GM18499 (cell line): ENCODE data around the gene APMAP.
"Not testable (repeated sequence)": the region's sequence is repeated elsewhere in the genome, so short reads cannot be mapped to it uniquely, and the experiment has no call there.

Source experiments
- ATAC-seq: cut with Tn5 transposase; IDR thresholded peaks from one replicate; pipeline ENCODE4 v1.9.1; 2021; ENCODE audit warnings: moderate number of reproducible peaks; ENCODE audit not compliant: insufficient read depth, unreplicated experiment

Gene APMAP

GRCh38 chr20:24937579-24937978 lies 55.0 kb downstream of the APMAP start:
- ATAC-seq, result no peak

DNA sequence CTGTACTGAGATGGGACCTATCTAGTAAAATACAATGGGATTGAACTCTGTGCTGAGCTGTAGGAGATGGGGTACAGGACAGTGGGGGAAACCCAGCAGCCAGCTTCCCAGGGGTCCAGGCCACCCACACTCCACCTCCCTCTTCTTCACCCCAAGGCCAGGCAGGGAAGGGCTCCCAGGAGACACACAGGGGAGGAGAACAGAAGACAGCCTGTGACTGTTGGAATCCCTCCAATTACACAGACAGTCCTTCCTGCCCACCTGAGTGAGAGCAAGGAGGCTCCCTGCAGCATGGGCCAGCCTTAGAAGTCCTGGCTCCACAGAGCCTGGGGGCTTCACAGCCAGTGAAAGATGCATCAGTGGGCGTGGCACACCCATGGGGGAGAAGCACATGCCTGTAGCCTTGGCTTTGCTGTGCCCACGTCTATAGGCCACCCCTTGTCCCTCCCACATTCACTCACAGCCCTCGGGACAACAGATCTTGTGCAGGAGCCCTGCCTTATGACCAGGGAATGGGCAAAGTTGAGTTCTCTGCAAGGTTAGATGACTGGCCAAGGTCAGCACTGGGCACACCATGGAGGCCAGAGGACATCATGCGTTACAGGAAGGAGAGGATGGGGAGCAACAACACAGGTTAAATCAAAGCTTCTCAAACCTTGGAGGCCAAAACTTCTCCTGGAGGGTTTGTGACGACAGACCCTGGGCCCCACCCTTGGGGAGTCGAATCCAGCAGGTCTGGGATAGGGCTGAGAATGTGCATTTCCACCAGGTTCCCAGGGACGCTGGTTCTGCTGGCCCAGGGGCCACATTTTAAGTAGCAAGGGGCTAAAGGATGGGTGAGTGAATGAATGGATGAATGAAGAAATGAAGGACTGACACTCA lies 55.8 kb downstream of the APMAP start:
- ATAC-seq, result no peak

GRCh38 chr20:24935766-24936525 lies 56.6 kb downstream of the APMAP start:
- no peak for ATAC-seq

DNA sequence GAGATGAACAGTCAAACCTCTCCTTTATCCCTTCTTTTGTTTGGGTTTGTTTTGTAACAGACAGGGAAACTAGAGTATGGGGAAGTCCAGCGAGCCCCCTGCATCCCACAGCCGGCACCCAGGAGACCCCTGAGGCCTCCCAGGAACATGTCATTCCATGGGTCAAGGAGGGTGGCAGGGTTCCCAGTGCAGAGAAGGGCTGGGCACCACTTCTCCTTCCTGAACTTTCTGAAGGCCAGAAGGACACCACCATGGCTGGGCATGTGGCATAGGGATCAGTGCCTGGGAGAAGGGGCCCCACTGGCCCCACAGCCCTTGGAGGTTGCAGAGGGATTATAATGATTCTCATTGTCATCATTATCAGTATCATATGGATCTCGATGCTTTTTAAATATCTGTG lies 57.4 kb downstream of the APMAP start:
- no peak for ATAC-seq

- no peak for ATAC-seq
Measured at GRCh38 chr20:24934716-24935115, 57.8 kb downstream of the APMAP start.

DNA sequence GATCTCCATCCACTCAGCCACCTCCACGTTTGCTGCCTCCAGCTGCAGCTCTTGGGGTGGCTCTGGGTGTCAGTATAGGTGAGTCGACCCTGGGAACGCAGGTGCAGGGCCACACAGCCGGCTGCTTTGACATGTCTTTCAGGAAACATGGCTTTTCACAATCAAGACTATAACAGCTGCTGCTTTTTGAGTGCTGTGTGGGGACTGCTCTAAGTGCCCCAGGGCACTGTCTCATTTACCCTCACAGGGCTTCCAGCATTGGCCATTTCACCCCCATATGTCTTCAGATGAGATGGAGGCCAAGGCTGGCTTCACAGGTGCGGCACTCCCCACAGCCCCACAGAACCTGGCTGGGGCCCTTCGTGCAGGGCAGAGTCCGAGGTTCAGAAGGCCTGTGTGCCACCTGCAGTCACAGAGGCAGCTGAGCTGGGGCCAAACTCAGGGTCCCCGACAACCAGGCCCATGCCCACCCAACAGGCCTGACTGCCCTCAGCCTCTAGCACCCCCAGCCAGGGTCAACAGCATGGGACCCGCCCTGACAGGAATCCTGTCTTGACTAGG lies 58.4 kb downstream of the APMAP start:
- no peak for ATAC-seq

GRCh38 chr20:24933266-24933908 lies 59.2 kb downstream of the APMAP start:
- no peak for ATAC-seq

DNA sequence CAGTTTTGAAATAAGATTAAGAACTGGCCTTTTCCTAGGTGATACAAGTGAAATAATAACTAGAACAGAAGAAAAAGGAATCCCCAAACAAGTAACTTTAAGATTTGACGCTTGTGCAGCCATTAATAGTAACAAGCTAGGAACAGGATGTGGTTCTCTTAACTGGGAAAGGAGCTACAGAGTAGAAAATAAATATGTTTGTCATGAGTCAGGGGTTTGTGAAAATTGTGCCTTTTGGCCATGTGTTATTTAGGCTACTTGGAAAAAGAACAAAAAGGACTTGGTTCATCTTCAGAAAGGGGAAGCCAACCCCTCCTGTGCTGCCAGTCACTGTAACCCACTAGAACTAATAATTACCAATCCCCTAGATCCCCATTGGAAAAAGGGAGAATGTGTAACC lies 60.7 kb downstream of the APMAP start:
- ATAC-seq, result not testable (repeated sequence)

DNA sequence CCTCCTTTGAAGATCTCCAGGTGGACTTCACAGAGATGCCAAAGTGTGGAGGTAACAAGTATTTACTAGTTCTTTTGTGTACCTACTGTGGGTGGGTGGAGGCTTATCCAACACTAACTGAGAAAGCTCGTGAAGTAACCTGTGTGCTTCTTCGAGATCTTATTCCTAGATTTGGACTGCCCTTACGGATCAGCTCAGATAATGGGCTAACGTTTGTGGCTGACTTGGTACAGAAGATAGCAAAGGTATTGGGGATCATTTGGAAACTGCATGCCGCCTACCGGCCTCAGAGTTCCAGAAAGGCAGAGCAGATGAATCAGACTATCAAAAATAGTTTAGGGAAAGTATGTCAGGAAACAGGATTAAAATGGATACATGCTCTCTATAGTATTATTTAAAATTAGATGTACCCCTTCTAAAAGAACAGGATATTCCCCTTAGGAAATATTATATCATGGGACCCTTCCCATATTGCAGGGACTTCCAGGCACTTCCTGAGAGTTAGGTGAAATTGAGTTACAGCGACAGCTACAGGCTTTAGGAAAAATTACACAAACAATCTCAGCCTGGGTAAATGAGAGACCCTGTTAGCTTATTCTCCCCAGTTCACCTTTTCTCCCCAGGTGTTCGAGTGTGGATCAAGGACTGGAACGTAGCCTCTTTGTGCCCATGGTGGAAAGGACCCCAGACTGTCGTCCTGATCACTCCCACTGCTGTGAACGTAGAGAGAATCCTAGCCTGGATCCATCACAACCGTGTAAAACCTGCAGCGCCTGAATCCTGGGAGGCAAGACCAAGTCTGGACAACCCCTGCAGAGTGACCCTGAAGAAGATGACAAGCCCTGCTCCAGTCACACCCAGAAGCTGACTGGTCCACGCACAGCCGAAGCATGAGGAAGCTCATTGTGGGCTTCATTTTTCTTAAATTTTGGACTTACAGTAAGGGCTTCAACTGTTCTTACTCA lies 61.5 kb downstream of the APMAP start:
- ATAC-seq, result not testable (repeated sequence)

- ATAC-seq, result not testable (repeated sequence)
Measured at GRCh38 chr20:24929867-24930723, 62.5 kb downstream of the APMAP start.

DNA sequence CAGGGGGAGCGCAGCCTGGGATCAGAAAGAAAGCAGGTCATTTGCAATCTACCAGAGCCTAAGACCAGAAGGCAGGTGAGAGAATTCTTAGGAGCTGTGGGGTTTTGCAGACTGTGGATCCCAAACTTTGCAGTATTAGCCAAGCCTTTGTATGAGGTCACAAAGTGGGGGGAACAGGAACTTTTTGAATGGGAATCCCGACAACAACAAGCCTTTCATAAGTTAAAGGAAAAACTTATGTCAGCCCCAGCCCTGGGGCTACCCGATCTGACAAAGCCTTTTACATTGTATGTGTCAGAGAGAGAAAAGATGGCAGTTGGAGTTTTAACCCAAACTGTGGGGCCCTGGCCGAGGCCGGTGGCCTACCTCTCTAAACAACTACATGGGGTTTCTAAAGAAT lies 63.3 kb downstream of the APMAP start:
- not testable (repeated sequence) for ATAC-seq

DNA sequence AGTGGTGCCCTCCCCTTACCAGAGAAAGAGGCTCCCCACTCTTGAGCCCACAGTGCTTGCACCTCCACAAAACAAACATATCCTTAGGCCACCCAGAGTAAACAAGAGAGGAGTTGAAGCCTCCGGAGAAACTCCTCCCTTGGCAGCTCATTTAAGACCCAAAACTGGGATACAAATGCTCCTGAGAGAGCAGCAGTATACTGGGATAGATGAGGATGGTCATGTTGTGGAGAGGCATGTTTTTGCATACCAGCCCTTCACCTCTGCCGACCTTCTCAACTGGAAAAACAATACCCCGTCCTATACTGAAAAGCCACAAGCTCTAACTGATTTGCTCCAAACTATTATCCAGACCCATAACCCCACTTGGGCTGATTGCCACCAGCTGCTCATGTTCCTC lies 71.8 kb downstream of the APMAP start:
- ATAC-seq, result not testable (repeated sequence)

GRCh38 chr20:24919665-24920064 lies 72.9 kb downstream of the APMAP start:
- ATAC-seq, result not testable (repeated sequence)

GRCh38 chr20:24918579-24919566 lies 73.7 kb downstream of the APMAP start:
- ATAC-seq, result no peak

DNA sequence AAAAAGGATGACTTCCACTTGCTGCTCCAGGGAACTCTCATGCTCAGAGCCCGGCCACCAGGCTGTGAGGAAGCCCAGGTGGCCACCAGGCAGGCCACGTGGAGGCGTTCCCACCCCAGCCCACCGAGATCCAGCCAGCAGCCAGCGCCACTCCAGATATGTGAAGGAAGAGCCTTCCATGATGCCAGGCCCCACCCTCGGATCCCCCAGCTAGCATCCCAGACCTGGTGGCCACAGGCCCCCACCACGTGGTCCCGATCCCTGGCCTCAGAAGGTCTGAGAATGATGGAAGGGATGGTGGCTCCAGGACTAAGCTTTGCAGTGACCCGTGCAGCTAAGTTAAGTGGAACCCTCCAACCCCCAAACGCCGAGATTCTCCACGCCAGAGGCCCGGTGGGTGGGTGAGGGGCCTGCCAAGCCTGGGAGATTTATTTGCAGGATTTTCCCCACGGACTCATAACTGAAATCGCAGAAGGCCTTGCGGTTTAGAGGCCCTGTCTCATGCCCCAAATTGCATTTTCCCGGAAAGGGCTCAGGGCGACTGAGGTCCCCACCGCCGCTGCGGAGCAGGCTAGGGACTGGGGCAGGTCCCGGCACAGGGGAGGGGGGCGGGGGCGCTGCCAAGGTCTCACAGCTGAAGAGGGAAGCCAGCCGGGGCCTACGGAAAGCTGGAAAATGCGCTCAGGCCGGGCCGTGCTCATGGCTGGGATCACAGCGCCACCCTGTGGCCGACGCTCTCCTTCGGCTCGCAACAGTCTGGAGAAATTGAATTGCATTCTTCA lies 74.6 kb downstream of the APMAP start:
- ATAC-seq, result no peak

DNA sequence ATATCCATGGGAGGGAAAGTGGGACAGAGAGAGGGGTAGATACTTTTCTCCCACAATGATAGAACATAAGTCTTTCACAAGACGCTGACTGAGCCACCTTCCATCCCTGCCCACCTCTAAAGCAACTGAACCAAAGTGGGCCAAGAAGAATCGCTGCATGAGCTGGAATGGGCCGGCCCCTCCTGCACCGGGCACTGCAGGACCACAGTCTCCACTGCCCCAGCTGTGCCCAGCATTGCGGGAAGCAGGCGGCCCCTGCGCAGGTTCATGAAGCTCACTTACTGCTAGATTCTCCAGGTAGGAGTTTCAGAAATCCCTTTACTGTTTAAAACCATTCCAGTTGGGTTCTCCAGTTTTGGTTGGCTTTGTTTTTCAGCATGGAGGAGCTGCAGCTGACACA lies 75.5 kb downstream of the APMAP start:
- no peak for ATAC-seq

- ATAC-seq, result no peak
Measured at GRCh38 chr20:24916412-24916811, 76.1 kb downstream of the APMAP start.
